Adipose tissue (tissue), 3 donors: Measurements from ENCODE around the gene CST7. TPM values are rescaled to one million over a fixed set of nuclear protein-coding genes. Genes with fewer than 3 reads are reported as not detected.

Experiments
- H3K27ac ChIP-seq: one replicate; pipeline ENCODE4 v1.5.1; 2013; ENCODE audit warnings: low read depth, low read length
- WGBS, 3 donors: extraction: QIAGEN DNeasy Blood & Tissue Kit; methylation state at CpG; one replicate each; pipeline ENCODE4 v1.1.7; 2013; 5-methylcytosine and 5-hydroxymethylcytosine counted together
- polyA plus RNA-seq, 3 donors: library from polyadenylated mRNA; stranded (reverse); fragments of 200-250 nt; gene quantifications; one replicate each; pipeline ENCODE4 v1.2.3, GENCODE V29; 2013
- donor health status: healthy with polysubstance abuse.
- donor health status: Bipolar disorder and iron deficiency.
- donor health status: healthy.

The CST7 gene
- polyA plus RNA-seq, 3 donors: 1.2 to 35.0 (median 30.4) TPM

DNA sequence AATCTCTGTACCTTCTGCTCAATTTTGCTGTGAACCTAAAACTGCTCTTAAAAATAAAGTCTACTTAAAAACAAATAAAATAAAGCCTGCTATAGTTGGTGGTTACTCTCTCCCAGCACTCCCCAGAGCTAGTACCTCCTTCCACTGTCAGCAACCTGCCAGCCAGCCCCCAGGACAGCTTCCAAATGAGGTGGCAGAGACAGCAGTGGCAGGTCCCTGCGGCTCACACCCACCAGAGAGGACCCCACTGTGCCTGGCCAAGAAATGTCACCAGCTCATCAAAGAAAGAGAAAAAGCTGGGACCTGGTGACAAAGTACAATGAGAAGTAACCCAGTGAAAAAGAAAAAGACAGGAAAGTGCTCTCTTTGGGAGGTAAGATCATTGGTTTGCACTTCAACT, 28.3 kb downstream of the CST7 start:
- WGBS, 3 donors: 96 to 100% (median 100%) methylated on average over 1 of the region's 1 CpG
- H3K27ac ChIP-seq: no peak overlapping the region

DNA sequence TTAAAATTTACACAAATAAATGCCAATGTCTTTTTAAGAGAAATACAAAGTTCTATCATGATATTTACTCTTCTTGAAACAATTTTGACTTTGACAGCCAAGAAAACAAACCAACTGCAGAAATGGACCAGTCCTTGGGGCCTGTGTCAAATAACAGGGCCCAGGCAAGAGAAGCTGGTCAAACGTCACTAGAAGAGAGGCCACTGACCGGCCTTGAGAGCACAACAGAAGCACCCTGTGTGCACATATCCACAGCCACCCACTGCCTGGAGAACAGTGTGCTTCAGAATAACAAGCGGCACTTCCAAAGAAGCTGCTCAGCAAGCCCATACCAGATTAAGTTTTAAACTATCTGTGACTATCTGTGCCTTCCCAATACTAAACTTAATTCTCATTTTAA, 28.7 kb downstream of the CST7 start:
- 86 to 94% (median 93%) methylated on average over 3 of the region's 3 CpGs for WGBS, 3 donors
- H3K27ac ChIP-seq: no peak overlapping the region

DNA sequence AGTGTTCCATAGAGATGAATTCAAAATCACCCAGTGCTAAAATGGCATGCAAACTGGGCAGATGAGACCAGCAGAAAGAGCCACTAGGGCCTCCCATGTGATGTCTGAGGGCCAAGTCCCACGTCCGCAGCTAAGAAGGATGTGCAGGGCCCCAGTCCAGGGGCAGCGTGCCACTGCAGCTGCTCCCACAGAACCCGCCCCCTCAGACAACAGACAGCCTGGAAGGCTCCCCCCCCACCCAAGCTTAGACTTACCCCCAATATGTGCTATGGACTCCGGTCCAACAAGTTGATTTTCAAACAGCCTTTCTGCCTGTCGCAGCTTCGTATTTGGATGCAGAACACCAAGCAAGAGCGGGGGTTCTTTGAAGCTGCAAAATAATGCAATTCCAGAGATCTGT, 29.4 kb downstream of the CST7 start:
- WGBS, 3 donors: 81 to 87% (median 85%) methylated on average over 8 of the region's 8 CpGs
- H3K27ac ChIP-seq: no peak overlapping the region

DNA sequence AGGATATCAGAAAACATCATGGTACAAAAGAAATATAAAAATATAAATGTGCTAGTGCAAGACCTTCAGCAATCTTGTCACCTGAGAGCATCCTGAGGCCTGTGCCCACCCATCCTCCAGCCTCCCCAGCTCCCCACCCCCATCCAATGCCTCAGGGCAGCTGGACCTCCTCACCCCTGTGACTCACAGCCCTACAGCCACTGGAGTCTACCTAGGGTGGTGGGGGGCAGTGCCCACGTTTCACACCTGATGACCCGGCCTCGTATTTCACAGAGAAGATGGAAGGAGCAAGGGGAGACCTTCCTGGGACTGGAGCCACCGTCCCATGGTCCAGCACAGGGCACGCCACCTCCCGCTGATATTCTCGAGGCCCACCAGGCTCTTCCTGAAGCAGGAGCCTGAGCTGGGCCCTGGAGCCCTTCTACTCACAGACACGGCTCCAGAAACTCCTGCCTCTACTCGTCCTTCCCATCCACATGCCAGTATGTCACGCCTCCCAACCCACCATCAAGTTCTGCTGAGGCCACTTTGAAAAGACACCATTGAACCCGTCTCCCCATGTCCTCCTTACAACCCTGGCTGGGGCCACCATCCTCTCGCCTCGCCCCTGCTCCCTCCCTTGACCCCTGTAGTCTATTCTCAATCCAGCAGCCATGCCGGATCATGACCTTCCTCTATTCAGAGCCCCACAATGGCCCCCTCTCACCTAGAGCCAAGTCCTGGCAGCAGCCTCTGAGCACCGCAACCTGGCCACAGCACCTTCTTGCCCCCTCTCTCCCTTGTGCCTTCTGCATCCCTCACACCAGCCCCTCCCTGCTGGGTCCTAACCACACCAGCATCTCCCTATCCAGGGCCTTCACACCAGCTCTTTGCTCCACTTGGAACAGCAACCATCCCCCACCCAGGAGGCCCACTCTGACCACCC, 30.2 kb downstream of the CST7 start:
- no peak overlapping the region for H3K27ac ChIP-seq
- 95 to 97% (median 96%) methylated on average over 15 of the region's 15 CpGs for WGBS, 3 donors

DNA sequence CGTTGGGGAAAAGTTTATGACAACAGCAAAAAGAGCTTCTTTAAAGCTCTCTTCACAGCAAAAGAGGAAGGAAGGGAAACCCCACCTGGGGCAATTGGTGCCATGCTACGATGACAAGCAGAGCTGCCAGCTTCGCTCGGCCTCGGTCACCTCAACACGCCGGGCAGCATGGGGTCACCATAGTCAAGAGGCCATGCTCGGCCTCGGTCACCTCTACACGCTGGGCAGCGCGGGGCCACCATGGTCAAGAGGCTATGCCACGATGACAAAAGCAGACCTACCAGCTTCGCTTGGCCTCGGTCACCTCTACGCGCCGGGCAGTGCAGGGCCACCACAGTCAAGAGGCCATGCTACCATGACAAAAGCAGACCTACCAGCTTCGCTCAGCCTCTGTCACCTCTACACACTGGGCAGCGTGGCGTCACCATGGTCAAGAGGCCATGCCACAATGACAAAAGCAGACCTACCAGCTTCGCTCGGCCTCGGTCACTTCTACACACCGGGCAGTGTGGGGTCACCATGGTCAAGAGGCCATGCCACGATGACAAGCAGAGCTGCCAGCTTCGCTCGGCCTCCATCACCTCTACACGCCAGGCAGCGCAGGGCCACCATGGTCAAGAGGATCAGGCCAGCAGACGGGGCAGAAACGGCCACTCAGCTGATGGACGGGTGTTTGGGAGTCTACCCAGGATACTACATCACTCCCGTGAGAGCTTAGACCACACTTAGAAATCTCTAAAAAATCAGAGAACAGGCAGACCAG, 31.4 kb downstream of the CST7 start:
- WGBS, 3 donors: 90 to 96% (median 92%) methylated on average over 34 of the region's 34 CpGs
- H3K27ac ChIP-seq: no peak overlapping the region

DNA sequence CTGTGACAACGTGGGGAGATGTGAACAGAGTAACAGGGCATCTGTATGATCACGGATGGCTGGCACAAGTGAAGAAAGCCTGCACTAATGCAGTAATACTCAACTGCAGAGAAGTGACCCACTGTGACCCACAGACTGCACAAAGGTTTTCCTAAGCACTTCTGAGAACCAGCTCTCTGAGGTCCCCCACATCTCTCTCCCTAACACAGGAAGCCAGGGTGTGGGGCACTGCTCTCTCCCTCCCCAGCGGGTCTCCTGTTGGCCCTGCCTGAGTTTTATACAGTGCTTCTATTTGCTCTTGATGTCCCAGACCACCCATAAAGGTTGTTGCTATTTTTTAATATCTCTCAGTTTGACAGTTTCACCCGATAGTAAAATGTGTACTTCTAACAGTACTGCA, 32.2 kb downstream of the CST7 start:
- WGBS, 3 donors: 64 to 86% (median 66%) methylated on average over 4 of the region's 4 CpGs
- no peak overlapping the region for H3K27ac ChIP-seq

DNA sequence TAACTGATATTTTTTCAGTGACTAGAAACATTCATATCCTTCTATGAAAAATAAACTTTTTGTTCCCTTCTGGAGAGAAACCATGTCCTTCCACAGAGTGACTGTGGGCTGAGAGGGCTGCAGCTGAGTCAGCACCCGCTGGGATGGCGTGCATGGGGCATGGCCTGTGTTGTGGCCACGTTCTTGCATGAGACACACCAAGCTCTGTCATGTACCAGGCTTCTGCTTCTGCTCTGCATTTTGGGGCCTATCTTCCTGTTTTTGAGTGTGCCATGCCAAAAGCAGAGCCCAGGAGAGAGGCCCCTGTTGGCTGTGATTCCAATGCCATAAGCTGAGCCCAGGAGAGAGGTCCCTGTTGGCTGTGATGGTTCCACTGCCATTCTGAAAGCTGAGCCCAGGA, 32.7 kb downstream of the CST7 start:
- WGBS, 3 donors: 48 to 85% (median 61%) methylated on average over 3 of the region's 3 CpGs
- no peak overlapping the region for H3K27ac ChIP-seq

DNA sequence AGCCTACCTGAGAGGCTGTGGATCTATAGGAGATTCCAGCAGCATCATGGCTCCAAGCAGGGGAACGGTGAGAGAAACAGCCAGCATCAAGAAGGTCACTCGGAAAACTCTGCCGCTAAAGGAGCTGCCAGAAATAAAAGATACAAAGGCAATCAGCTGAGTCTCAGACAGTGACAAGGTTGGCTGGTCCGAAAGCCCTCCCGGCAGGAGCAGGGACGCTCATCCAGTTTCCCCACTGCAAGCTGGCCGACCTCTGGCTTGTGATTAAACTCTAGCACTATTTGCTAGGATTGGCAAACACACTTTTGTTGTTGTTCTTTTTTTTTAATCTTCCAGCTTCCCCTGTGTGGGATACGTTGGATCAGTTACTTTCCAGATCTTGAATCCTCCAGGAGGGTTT, 34.8 kb downstream of the CST7 start:
- H3K27ac ChIP-seq: no peak overlapping the region
- 73 to 85% (median 79%) methylated on average over 8 of the region's 8 CpGs for WGBS, 3 donors

DNA sequence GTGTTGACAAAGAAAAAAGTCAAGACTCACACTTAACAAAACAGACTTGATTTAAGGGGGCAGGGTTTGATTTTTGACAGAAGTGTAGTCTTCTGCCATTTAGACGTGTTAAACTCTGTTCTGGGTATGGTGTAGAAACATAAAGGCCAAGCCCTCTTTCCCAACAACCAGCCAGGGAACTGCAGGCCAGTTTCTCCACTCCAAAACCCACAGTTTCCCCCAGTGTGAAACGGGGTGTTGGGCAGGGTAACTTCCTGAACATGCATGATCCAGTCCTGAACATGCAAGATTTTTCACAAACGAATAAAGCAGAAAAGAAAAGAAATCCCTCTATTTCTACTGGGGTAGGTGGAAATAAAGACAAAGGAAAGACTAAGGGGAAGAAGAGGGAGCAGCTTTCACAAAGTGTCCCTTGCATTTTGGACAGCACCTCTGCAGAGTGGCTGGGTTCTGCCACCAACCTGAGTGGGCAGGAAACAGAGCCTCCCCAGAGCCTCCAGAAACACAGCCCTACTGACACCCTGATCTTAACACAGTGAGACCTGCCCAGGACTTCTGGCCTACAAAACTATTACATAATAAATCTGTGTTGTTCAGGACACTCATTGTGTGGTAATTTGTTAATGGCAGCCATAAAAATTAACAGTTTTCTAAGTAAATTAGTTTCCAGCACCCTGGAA, 36.0 kb downstream of the CST7 start:
- H3K27ac ChIP-seq: no peak overlapping the region

DNA sequence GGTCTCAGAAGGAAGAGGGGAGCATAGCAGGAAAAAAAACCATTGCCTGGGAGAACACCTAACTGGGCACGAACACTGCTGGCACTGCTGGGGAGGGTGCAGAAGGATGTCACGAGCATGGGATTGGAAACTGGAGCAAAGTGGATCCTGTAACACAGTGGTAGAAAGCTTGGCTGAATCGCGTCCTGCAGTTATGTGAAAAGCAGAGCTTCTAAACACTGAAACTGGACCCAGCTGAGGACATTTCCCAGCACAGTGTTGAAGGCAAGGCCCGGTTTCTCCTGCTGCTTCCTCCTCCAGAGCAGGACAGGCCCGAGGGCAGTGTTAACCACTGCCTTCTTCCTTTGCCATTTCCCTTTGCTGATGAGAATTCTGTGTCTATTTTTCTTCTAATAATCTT, 36.7 kb downstream of the CST7 start:
- no peak overlapping the region for H3K27ac ChIP-seq

More for the DNA sequence above, 36.0 kb downstream of the CST7 start:
- WGBS, 3 donors: 40 to 75% (median 43%) methylated on average over 3 of the region's 3 CpGs

DNA sequence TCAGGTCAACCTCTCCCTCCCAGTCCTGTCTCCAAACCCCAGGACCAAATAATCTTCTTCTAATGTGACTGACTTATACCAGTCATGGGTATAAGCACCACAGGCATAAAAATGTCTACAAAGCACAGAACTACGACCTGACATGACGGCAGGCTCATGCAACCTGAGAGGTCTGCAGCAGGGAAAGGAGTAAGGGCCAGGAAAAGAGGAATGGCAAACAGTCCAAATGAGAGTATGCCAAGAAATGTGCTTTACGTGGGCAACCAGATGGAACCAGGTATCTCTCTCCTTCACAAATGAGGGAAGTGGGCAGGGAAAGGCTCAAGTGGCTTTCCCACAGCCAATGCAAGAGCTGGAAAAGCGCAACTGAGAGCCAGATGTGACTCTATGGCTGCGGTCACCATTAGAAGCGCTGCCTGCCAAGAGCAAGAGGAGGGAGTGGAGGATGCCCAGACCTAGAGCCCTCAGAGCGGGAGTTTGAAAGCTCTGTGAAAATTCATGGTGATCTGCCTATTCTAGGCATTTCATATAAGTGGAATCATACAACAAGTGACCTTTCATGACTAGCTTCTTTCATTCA, 37.5 kb downstream of the CST7 start:
- WGBS, 3 donors: 88 to 93% (median 89%) methylated on average over 7 of the region's 7 CpGs
- H3K27ac ChIP-seq: no peak overlapping the region

More for the DNA sequence above, 36.7 kb downstream of the CST7 start:
- WGBS, 3 donors: 40 to 62% (median 59%) methylated on average over 6 of the region's 6 CpGs

DNA sequence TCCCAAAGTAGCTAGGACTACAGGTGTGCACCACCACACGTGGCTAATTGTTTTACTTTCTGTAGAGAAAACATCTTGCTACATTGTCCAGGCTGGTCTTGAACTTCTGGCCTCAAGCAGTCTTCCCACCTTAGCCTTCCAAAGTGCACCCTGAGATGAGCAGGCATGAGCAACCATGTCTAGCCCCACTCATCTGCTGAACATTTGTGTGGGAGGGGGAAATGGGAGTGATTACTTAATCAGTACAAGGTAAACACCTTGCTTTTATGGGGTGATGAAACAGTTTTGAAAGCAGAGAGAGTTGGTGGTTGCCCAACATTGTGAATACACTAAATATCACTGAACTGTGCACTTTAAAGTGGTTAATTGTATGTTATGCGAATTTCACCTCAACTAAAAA, 38.2 kb downstream of the CST7 start:
- no peak overlapping the region for H3K27ac ChIP-seq
- 62 to 80% (median 68%) methylated on average over 2 of the region's 2 CpGs for WGBS, 3 donors

DNA sequence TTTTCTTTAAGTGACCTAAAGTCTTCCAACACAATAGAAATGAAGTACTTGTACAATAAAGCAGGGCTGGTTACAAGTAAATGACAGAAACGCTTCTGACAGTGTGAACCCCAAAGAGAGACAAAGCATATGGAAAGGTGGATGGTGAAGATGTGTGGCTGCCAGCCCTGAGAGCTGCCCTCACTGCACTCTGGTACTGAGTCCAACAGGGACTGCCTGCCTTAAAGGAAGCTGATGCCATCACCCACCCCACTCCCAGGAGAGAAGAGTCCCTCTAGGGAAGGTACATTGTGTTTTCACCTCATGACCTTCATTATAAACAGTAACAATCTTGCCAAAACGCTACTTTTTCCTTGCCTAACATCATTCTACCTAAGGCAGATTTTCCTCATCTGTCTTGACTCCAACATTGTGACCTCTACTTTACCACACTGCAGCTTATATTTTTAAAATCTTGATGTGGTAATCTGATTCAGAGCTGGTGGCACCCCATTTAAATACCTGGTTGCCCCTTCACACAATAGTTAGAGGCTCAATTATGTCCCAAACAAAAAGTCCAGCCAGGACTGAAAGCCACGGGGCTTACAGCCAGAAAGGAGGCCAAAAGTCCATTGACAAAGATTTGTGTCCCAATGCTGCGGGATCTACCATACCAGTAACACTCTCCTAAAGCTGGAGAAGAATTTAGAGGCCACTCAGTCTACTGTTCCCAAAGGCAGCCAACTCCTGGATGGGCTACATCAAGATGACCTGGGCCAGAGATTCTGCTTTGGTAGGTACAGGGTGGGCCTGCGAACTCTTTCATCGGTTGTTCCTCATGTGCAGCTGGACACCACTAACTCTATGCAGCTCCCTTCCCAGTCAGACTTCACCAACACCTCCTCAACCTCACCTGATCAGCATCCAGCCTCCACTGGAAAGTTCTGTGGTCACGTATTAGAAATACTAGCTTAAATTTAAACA, 39.1 kb downstream of the CST7 start:
- no peak overlapping the region for H3K27ac ChIP-seq
- 82 to 88% (median 84%) methylated on average over 7 of the region's 7 CpGs for WGBS, 3 donors

DNA sequence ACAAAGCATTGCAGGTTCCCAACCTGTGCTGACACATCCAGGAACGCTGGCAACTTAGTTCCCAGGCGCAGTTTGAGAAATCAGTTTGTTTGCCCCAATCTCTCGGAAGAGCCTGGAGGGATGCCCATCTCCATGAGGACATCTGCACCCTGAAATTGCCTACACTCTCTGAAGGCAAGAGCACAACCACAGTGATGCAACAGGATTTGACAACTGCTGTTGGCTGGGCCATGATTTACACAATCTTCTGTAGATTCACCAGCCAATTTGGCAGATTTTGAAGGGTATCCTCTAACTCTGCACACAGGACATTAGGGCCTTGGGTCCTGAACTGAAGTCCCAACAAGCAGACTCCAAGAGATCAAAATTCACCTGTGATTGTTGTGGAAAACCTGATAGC, 40.1 kb downstream of the CST7 start:
- 48 to 90% (median 60%) methylated on average over 3 of the region's 3 CpGs for WGBS, 3 donors
- H3K27ac ChIP-seq: no peak overlapping the region

DNA sequence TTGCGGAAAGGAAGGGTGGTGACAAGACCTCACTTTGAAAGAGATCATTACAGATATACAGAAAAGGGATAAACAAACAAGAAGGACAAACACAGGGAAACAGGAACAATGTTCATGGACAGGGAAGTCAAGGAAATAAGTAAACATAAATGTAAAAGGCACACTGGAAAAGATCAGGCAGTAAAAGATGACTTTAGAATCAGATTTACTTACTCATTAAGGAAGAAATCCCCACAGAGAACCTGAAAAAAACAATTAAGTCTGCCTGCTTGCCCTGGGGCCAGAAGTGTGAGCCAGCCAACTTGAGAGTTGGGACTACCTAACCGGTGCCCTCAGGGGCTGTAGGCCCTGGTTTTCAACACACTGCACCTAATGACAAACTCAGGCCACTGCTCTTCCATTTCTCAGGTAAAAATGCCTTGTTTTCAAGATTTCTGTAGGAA, 41.8 kb downstream of the CST7 start:
- no peak overlapping the region for H3K27ac ChIP-seq
- WGBS, 3 donors: 78 to 94% (median 90%) methylated on average over 2 of the region's 2 CpGs

DNA sequence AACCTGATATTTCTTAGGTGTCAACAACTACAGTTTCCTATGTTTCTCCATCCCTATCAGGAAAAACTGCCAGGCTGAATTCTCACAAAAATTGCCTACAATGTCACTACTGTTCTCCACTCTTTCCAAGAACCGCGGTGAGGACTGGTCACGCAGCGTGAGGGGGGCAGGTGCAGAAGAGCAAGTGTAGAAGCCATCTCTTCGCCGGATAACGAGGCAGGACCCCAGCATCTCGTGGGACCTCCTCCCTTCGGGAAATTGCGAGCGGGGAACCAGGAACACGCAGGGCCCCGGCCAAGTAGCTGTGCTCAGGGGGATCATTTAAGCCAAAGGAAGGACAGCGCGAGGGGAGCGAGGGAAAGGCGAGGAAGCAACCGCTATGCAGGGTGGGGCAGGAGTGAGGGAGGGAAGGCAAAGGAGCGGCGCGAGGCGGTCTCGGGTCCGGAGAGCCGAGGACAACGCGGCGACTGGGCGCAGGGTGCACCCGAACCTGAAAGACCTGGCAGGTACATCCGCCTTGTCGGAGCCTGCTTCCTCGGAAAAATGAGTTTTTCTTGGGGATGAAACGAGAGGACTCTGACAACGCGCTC, 42.9 kb downstream of the CST7 start:
- H3K27ac ChIP-seq: peak overlapping the region; percentile 25
- WGBS, 3 donors: 1% methylated on average over 35 to 36 of the region's 36 CpGs

DNA sequence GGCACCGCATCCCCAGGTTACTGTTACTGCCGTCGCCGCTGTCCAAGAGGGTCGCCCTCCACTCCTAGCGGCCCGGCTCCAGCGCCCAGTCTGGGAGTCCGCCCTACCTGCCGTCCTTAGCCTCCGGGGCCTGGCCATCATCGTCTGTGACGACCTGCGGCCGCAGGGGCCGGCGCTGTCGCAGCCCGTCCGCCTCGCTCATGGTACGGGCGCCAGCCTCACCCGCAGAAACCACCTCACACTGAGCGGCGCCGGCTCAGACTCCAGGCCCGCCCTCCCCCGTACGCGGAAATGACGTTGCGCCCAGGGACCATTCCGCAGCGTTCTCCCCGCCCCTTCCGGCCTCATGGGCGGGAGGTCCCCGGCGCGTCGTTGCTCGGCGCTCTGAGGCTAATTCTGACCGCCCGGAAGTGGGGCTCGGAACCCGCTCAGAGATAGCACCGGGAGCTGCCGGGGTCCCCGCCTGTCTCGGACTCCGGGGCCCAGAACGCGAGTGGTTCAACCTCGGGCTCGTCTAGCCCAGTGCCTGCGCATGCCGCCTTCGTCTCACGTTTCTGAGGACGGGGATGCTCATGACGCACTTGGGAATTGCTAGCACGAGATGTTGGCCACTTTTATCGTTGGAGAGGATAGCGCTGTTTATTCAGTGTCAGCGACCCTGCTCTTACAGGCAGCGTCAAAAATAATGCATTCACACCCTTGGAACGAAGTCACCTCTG, 43.6 kb downstream of the CST7 start, which contains the start of gene APMAP:
Gene APMAP (minus strand): TSS at position 265 of the 719 bp plus-strand sequence. CDS start 63 bp downstream, at position 202.
- WGBS, 3 donors: 0 to 1% (median 0%) methylated on average over 69 of the region's 69 CpGs
- H3K27ac ChIP-seq: peak within 1 kb of the TSS; percentile 25
